HG02798 (cell line): Measurements from ENCODE around the gene ANKRD13B.
"Not testable (repeated sequence)": the region's sequence is repeated elsewhere in the genome, so short reads cannot be mapped to it uniquely, and the experiment has no call there.

Experiments used
- ATAC-seq: cut with Tn5 transposase; IDR thresholded peaks from one replicate; pipeline ENCODE4 v1.9.1; 2021; ENCODE audit warnings: mild to moderate bottlenecking; ENCODE audit not compliant: unreplicated experiment, poor library complexity

The ANKRD13B gene

DNA sequence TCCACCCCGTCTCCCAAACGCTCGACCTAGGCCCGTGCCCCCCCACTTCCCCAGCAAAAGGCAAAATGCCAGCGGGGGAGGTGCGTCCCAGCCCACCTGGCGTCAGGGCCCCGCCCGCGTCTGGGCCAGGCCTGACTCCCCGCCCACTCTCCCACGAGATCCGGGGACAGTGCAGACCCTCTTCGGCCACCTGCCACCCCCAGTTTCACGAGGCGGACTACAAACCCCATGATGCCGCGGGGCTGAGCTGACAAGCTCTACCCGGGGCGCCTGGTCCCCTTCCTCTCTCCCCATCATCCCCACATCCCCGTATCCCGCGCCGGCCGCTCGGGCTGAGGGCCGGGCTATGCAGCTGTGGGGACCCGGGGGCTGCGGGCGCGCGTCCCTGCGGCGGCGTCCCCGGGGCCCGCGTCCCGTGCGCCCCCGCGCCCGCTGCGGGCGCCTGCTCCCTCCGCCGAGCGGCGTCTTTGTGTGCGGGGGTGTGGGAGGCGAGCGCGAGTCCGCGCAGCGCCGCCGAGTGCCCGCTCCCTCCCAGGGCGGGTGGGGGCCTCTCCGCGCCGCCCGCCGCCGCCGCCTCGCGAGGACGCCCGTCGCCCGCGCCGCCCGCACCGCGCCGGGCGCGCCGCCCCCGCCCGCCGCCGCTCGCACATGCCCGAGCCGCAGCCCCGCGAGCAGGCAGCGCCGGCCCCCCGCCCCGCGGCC, at the start of gene ANKRD13B:
Gene ANKRD13B (plus strand): TSS at position 283 of the 702 bp plus-strand sequence. CDS start 490 bp downstream, outside the sequence.
- ATAC-seq = no peak

DNA sequence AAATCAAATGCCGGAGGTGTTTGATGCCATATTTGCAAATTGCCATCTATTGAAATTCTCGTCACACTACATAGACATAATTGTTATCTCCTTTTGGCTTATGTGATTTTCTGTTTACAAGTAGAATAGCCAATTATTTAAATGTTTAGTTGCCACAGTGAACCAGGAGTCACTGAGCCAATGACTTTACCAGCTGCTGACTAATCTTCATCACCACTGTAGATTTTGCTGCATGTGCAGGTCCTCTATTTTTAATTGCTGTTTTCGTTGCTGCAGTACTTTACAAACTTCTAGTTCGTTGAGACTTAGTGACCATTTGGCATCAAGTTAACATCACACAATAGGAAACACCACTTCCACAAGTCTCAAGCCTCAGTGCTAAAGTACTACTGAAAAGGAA, 48.9 kb upstream of the ANKRD13B start:
- ATAC-seq = no peak

DNA sequence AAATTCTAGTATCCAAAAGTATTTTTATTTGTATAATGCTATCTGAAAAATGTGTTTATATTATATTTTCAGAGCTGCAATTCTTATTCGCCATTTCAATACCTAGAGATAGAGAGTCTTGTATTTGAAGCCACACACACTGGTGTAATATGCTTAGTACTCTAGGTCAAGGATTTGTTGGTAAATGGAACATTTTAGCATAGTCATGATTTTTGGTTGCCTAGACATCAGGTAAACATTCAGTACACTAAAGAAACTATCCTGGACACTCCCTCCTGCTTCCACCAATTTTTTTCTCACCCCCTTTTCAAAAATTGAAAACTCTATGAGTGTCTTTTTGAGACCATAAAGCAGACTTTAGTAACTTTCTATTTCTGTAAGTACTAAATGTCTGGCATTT, 46.8 kb upstream of the ANKRD13B start:
- ATAC-seq = no peak

DNA sequence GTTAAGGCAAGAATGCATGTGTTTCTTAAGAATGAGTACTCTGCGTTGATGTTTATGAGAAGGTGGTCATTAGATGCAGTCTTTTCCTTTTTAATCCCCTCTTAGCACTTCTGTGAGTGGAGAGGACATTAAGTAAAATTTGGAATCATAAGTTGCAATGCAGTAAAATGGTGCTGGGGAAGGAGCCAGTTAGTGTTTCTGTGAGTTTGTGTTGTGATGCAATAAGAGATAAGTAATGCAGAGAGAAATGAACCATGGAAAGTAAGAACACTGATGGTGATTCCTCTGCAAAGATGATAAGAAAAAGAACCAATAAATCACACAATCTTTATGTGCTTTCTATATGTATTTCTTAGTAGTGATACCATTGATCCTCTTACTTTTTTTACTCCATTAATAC, 46.1 kb upstream of the ANKRD13B start:
- ATAC-seq = no peak

DNA sequence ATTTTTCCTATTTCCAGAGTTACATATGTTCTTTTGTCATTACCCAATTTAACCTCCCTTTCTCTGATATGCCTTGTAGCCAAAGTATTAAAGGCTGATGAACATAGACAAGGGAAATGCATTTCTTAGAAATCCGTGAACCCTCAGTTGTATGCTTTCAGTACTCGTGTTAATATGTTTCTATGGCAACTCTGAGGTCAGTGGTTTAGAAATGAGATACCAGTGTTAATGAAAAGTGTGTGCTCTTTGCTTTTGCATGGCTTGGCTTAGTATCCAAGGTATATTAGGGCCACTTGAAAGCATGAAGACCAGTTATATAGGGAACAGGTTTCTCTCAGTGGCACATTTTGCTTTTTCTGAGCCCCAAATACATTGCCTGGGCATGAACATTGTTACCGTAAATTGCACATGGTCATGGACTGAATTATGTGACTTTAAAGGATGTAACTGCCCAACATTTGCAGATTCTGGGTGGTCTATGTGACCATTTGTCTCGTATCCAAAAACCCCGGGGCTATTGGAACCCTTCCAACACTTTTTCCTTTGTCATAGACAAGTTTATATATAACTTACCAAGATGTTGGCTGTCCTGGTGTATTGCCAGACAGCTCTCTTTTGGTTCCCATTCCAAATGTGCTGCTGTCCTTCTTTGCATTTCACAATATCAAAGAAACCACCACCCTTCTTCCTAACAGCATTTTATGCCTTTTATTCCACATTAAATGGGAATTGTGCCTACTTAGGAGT, 43.6 kb upstream of the ANKRD13B start:
- no peak for ATAC-seq

DNA sequence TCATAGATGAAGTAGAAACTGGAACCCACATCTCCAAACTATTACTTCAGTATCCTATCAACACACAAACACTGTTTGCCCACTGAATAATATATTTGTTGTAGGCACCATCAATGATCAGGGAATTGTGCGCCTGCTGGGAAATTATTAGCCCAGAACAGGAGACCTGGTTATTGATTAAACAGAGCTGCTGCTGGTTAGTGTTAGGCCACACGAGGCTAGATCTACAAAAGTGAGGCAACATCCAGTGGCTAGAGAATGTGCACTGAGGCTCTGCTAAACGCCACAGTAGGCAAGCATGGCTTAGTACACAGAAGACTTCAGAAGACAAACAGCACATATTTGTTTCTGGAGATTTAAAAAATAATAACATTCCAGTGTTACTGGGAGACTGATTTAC, 37.1 kb upstream of the ANKRD13B start:
- ATAC-seq = no peak

DNA sequence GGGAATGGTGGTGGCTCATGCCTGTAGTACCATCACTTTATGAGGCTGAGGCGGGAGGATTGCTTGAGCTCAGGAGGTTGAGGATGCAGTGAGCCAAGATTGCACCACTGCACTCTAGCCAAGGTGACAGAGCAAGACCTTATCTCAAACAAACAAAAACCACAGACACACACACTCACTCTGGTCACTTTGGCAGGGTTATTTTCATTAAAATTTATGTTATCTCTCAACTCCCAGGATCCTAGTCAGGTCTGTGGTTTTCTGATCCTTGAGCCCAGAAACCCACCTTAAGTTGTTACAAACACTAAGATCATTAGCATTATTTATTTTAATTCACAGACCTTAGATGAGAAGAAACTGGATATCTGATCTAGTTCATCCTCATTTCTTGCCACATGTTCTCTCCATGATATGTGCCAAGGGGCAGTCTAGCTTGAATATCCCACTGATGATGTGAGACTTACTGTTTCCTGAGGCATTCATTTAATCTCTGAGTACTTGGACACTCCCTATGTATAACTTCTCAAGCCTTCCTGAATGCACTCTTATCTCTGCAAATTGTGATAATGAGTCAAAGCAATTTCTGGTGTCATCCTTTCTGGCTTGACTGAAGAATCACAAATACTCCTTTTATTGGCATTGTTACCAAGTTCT, 35.7 kb upstream of the ANKRD13B start:
- ATAC-seq = no peak

DNA sequence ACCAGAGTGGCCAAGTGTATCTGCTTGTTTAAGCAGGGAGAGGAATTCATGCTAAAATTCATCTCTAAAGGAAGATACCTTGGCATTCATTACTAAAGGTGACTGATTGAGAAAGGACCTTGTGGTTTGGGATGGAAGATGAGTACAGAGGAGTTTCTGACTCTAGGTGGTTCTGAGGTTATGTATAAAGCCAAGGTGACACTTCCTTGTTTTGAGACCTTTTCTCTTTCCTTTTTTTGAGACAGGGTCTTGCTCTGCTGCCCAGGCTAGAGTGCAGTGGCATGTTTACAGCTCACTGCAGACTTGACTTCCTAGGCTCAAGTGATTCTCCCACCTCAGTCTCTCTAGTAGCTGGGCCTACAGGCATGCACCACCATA, 35.2 kb upstream of the ANKRD13B start:
- no peak for ATAC-seq

DNA sequence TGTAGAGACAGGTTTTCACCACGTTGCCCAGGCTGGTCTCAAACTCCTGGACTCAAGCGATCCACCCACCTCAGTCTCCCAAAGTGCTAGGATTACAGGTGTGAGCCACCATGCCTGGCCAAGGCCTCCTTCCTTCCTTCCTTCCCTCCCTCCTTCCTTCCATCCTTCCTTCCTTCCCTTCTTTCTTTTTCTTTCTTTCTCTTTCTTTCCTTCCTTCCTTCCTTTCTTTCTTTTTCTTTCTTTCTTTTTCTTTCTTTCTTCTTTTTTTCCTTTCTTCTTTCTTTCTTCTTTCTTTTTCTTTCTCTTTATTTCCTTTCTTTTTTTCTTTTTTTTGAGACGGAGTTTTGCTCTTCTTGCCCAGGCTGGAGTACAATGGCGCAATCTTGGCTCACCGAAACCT, 34.8 kb upstream of the ANKRD13B start:
- ATAC-seq = not testable (repeated sequence)

DNA sequence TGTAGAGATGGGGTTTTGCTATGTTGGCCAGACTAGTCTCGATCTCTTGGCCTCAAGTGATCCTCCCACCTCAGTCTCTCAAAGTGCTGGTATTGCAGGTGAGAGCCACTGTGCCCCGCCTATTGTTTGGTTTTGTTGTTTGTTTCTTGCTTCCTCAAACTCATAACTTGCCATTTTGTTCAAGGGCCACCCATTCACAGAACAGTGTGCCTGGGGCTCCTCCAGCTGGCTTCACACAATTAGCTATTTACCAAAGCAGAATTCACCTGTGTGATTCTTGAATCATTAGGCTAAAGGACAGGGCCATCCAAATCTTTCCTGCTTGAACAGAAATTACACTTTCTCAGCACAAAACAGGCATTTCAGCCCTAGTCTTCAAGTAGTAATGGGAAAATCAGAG, 33.3 kb upstream of the ANKRD13B start:
- ATAC-seq = no peak

DNA sequence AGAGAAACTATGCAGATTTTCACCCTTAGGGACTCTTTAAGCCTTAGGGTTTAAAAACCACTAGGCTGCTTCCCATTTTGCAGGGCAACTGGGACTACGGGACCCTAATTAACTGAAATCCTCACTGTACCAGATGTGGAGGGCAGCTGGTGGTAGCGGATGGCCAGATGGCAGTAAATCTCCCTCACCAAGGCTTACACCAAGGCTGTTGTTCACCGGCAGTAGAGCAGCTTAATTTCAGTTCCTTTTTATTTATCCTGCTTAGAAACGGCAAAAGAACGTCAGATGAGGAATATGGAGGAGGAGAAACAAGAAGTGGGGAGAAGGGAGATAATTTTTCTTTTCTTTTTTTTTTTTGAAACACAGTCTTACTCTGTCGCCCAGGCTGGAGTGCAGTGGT, 32.6 kb upstream of the ANKRD13B start:
- ATAC-seq = no peak

DNA sequence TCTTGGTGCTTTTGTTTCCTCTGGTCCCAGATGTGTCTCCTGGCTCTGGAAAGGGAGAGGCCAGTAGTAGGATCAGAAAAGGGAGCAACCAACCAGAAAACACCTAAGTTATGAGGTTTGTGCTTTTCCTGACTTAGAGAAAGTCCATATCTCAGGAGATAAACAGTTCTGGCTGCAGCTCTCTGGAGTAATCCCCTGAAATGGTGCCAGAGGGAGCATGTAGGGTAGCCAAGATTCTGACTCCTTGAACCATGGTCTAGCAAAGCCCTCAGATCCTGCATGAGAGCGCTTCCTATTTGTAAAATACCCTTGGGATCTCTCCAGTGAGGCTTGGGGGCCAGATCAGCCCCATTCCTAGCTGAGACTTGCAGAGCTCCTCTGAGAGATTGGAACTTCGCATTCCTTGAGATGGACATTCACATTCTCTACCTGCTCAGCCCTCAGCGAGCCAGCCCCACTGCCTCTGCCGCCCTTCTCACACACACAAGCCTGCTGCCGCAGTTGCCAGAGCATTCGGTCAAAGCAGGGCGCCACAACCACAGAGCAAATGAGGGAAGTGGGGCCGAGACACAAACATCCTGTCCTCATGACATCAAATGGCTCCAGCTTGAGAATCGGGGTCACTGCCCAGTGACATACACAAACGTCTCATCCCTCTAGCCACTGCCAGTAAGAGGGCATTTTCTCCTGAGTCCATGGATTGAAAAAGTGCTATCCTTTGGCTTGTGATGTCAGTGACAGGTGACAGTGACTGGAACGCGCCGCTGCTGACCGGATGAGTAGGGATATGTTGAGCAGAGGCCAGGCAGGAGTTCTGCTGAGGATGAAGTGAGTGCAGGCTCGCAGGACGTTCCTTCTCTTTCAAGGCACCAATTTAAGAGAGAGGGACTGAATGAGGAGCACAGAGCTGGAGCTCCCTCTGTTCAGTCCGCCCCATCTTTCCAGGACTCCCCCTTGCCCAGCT, 31.1 kb upstream of the ANKRD13B start:
- ATAC-seq = no peak

DNA sequence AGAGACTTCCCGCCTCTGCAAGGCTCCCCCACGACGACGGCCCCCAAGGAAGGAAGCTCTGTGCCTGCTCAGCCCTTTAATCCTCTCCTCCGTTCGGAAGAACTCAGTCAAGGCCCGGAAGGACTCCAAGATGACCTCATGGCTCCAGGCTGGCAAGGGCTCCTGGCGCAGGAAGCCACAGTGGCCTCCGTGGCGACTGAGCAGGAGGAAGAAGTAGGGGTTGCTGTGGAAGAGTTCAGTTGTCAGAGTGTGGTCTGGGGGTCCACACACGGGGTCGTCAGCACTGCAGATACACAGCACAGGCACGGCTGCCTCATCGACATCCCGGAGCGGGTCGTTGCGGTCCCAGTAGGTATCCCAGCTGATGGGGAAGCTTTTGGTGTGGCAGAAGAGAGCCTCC, 30.3 kb upstream of the ANKRD13B start:
- ATAC-seq = no peak

DNA sequence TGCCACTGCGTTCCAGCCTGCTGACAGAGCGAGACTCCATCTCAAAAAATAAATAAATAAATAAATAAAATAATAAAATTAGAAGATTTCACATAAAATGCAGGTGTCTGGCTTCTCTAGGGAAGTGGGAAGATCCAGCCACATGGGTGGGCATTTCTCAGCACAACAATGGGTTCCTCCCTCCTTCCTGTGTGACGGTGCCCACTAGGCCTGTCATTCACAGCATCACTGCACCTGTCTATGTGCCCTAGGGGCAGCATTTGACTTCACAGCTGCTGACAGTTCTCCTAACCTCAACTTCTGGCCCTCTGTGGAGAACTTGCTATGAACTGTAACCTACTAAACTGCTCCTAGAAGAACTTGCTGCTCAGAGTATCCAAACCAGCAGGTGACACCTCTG, 29.1 kb upstream of the ANKRD13B start:
- ATAC-seq = no peak

DNA sequence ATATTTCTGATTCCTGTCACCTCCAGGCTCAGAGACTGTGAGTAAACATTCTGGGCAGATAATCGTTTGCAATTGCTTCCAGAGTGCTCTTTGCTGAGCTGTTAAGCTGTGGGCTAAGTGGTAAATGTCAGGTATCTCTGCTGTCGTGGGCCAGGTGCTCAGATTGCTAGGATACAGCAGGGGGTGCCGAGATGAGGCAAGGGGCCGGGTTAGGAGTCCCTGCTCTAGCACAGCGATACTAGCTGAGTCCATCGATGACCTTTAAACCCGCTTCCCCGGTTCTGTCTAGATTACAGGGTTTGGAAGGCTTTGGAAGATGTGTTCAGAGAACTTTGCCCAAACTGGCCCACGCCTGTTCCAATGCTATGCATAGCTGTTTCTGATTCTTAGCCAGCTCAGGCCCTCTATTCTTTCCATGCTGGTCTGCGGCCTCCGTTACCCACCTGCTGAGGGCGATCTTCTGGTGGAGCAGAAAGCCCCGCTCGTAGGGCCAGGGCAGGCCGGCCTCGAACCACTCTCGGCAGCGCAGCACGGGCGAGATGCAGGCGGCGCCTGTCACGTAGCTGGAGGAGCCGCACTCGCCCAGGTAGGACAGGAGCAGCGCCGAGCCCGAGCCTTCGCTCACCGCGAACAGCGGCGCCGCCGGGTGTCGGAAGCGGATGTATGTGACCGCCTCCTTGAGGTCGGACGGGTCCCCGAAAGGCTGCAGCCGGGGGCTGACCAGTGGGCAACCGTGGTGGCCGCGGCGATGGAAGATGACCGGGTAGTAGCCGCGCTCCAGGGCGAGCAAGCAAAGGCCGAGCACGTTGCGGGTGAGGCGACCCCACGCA, 27.1 kb upstream of the ANKRD13B start:
- ATAC-seq = peak; percentile 18

DNA sequence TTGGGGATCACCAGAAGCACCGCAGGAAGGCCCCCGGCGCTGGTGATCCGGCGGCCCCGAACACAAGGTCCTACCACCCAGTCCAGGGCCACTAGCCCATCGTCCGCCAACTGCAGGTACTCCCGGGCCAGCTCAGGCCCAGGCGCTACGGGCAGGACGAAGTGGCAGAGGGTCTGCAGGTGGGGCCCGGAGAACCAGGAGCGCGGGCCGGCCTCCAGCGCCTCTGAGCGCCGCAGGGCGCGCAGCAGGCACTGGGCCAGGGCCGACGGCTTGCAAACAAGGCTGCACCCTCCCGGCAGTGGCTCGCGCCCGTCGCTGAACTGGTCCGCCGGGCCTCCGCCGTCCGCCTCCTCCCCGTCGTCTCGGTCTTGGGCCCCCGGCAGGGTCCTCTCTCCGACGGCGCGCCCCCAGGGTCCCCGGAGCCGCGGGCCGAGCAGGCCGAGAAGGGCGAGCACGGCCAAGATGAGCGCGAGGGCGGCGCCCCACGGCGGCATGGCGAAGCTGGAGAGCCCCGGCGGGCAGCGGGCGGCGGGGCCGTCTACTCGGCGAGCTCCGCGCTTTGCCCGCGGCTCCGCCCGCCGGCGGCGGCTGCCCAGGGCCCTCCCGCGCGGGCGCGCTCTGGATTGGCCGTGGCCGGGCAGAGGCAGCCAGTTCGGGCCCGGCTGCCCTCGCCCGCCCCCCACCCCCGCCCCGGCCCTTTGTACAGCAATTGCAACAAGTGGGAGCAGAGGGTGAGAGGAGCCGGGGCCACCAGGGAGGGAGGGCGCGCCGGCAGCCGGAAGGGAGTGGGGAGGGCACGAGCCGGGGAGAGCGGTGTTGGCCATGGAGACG, 26.2 kb upstream of the ANKRD13B start, which contains the start of gene ABHD15:
Gene ABHD15 (minus strand): TSS at position 565 of the 831 bp plus-strand sequence. CDS start 71 bp downstream, at position 494.
- ATAC-seq = peak; percentile 29

DNA sequence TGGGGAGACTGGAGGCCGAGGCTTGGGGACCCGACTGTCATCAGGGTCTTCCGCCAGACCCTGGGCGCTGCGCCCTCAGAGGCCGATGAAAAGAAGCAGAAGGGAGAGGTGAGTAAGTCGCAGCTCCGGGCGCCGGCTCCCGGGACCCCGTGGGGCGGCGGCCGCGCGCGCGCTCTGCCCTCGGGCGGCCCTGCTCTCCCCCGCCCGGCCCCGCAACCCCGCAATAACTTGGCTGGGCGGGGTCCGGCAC, 25.7 kb upstream of the ANKRD13B start:
- ATAC-seq = peak; percentile 8

DNA sequence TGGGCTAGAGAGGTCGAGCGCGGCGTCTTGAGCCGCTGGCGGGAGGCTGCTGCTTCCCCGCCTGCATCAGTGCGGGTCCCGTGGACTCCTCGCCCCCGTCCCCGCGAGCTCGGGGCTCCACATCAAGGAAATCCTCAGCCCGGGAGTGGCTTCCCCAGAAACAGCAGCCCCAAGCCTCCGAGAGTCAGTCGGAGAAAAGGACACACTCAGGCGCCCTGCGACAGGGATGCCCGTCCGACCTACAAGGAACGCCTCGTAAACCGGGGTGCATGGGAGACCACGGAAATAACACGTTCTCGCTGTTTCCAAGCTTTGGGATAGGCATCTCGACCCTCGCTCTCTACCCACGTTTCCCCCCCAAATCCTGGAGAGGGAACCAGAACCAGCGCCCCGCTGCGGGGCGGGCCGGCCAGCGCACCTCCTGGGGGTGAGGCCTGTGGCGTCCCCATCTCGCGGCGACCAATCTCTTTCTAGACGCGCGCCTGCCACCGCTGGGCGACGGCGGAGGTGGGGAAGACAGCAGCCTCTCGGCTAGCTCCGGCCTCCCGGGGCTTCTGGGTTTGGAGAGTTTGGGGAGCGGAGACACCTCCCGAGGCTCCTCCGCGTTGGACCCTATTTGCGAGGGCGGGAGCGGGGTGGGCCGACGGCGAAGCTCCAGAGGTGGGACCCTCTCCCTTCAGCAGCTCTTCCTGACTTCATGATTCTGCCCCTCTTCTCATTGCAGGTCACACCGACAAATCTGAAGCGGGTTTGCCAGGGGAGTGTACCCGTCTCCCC, 25.2 kb upstream of the ANKRD13B start:
- peak; percentile 43 for ATAC-seq
